T-helper 9 cell (primary cell): ENCODE results near the gene SH3PXD2A.
A peak's percentile ranks its signal among the peaks of the same experiment; 100 is the strongest.

Experiments
- DNase-seq: peaks from one replicate; pipeline ENCODE4 v3.0.0-alpha.2; 2020

SH3PXD2A gene

DNA sequence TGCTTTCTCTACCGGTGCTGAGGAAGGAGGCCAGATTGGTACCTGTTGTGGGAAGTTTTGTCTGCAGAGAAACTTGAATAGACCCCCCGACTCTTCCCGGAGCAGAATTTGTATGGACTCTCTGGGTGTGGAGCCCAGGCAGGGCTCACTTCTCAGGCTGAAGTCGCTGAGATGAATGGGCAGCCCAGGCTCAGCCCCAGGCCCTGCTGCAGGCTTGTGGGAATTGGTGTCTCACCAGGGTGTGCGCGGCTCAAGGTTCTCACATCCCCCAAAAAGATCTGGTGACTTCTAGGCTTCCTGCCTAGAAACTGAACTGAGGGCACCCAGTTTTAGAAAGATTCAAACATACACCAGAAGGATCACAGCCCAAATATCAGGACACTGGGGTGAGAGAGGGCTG, 258.4 kb downstream of the SH3PXD2A start:
- DNase-seq = no peak

DNA sequence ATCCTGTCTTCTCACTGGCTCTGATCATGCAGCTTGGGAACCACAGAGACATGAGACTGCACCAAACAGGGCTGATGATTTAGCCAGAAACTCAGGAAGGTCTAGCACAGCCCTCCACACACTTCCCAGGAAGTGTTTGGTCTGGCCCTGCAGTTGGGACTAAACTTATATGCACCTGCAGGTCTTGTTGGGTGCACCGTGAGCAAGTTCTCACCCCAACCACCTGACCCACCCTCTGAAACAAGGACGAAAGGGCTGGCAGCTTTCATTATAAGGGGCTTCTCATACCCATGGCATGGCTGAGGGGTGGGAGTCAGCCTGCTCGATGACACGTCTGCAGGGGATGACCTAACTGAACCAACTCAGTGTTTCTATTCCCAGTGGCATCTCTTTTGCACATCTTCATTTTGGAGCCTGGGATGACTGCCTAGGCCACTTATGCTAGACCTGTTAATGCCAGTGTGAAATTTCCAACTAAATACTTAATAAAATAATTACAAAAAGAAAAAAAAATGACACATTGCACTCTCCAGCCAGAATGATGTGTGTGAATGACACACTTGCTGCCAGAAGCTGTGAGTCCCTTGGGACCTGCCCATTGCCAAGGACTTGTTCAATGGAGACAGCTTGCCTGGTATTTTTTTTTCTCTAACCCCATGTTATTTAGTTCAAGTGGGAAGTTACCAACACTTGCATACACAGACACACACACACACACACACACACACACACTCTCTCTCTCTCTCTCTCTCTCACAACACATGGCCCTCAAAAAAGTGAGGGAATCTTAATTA, 259.2 kb downstream of the SH3PXD2A start:
- no peak for DNase-seq

DNA sequence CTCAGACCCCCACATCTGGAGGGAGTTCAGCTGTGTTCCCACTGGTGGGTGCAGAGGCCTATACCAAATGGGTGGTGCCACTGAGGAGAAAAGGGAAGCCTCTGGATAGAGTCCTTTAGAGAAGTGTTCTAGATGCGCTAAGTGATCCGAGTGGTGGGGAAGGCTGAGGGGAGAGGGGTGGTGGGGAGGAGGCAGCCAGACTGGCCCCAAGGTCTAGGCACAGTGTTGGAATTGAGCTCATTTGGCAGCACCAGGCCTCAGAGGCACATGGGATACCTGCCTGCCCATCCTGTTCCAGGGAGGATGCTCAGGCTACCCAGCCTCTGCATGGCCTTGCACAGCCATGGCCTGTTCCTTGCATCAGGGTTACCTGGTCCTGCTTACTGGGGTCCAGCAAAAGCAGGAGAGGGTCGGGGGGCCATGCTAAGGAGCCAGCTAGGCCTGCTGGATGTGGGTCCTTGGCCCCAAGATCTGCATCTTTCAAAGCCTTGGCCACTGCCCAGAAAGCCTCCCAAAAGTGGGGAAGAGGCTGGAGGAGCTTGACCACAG, 262.3 kb downstream of the SH3PXD2A start:
- DNase-seq = no peak

DNA sequence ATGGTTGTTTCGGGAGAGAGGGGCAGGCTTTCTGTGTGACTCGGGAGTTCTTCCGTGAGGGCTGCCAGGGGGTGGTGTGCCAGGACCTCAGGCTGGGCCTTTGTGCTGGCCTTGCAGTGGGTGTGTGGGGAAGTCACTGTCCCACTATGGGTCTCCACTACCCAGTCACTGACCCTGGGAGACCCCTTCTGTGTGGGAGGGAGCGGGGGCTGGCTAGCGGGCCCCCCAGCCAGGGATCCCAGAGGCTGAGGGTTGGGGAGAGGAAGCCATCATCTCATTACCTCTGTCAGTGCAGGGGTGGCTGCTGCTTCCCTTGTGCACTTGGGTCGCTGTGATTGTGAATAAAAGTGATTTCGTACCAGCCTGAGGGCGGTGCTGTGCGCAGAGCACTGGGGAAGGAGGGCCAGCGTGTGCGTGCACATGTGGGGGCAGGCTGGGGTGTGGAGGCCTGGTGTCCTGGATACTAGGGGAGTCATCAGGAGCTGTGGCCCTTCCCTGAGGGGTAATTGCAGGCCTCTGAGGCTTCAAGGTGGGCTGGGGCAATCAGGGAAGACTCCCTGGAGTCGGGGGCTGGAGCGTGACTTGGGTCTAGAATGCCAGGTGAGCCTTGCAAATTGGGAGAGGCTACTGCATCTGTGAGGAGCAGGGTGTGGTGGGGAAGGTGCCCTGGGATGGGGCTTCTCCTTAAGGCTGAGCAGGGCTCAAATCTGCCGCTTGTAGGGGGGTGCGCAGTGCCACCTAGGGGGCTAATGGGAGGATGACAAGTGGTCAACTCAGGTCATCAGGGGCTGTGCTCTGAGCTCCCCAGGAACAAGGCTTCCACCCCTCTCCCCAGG, 263.0 kb downstream of the SH3PXD2A start:
- DNase-seq = no peak

DNA sequence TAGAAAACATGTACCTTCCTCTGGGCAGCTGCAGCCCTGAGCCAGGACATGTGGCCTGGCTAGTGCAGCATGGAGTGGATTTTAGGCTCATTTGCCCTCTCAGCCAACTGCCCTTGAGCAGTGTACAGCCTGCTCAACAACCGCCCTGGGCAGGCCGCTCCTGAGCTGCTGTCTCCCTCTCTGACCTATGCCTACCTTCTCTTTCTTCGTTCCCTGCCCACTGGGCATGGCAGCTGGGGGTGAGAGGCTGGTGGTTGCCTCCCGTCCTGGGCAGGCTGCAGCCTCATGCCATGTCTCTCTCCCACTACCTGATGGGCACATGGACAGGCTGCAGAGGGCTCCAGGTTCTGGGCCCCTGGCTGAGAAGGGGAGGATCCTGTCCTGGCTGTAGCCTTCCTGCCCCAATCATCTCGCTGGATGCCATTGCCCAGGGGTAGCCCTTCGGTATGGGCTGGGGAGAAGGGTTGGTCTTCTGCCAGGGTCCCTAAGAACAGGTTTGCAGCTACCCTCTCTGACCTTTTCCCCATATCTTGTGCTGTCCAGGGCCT, 264.6 kb downstream of the SH3PXD2A start:
- no peak for DNase-seq

DNA sequence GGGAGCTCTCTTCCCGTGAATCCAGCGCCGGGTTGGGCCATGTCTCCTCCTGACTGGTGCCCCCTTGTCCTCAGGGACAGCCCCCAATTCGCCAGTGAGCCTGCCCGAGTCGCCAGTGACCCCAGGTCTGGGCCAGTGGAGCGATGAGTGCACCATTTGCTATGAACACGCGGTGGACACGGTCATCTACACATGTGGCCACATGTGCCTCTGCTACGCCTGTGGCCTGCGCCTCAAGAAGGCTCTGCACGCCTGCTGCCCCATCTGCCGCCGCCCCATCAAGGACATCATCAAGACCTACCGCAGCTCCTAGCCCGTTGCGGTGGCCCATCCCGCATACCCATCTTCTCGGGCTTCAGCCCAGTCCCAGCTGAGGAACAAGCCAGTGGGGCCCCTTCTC, 265.3 kb downstream of the SH3PXD2A start:
- no peak for DNase-seq

DNA sequence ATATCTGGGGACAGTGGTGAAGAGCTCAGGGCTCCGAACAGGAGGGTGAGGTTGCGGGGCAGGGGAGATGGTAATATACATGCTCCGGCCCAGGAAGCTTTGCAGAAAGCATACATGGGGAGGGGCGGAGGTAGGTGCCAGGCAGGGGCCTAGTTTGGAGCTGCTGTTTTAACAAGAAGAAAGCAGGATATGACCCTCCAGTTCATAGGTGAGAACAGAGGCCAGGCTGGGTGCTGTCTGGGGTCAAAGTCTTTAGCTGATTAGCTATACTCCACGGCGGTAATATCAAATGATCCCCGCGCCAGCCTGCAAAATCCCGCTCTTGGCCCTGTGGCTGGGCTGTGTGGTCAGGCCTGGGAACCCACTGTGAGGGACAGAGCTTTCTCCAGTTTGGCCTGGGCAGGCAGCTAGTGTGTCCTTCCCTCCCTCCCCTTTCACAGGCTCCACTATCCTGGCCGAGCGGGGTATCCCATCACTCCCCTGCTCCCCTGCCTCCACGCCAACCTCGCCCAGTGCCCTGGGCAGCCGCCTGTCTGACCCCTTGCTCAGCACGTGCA, 266.2 kb downstream of the SH3PXD2A start:
- DNase-seq = no peak

DNA sequence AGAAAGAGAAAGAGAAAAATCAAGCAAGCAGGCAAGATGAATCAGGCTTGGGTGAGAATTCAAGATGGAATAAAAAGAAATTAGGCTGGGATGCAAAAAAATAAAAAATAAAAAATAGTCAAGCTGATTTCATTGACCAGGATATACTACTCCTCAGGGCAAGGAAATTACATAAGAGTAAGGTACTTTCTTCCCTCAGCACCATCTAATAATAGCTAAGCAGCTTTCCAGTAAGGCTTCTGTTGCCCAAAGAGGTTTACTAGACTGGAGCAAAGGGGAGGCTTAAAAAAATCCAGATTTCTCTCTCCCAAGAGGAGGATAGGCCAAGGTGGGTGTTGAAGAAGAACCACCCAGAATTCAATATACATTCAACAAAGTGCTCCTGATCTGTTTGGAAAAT, 268.3 kb downstream of the SH3PXD2A start:
- no peak for DNase-seq

DNA sequence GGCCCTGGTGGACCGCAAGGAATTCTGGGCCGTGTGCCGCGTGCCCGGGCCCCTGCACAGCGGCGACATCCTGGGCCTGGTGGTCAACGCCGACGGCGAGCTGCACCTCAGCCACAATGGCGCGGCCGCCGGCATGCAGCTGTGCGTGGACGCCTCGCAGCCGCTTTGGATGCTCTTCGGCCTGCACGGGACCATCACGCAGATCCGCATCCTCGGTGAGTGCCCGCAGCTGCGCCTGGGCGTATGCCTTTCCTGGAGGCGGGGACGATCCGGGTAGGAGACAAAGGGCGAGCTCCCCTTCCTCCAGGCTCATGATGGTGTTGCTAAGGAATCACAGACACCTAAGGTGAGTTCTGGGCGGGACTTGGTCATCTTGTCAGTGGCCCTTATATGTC, 270.4 kb downstream of the SH3PXD2A start:
- DNase-seq = no peak

DNA sequence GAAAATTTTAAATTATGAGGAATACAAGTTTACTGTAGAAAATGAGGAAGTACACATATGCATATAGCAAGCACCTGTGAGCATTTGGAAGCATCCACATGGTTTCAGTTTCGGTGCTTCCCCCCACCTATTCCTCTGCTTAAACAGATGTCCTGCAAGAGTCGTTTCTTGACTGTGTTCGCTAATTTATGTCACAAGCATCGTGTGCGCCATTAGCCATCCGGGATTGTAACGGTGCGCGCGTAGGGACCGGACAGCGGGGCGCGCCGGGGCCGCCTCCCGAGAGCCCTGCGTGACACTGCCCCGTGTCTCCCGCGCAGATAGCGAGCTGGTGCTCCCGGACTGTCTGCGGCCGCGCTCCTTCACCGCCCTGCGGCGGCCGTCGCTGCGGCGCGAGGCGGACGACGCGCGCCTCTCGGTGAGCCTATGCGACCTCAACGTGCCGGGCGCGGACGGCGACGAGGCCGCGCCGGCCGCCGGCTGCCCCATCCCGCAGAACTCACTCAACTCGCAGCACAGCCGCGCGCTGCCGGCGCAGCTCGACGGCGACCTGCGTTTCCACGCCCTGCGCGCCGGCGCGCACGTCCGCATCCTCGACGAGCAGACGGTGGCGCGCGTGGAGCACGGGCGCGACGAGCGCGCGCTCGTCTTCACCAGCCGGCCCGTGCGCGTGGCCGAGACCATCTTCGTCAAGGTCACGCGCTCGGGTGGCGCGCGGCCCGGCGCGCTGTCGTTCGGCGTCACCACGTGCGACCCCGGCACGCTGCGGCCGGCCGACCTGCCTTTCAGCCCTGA, 271.0 kb downstream of the SH3PXD2A start:
- DNase-seq = peak; percentile 57

DNA sequence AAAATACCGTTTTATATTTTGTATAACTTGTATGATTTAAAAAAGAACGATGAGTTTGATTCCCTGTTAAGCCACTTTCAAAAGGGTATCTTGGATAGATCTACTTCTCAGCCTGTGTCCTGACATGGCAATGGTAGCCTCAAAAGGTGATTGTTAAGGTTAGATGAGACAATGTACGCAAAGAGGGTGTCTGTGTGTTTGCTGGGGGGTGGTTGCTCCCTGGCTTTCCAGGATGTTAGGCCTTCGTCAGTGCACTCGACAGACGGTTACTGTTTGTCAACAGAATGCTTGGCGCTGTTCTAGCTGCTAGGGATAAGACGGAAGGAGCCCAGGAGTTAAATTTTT, 271.5 kb downstream of the SH3PXD2A start:
- DNase-seq = no peak

DNA sequence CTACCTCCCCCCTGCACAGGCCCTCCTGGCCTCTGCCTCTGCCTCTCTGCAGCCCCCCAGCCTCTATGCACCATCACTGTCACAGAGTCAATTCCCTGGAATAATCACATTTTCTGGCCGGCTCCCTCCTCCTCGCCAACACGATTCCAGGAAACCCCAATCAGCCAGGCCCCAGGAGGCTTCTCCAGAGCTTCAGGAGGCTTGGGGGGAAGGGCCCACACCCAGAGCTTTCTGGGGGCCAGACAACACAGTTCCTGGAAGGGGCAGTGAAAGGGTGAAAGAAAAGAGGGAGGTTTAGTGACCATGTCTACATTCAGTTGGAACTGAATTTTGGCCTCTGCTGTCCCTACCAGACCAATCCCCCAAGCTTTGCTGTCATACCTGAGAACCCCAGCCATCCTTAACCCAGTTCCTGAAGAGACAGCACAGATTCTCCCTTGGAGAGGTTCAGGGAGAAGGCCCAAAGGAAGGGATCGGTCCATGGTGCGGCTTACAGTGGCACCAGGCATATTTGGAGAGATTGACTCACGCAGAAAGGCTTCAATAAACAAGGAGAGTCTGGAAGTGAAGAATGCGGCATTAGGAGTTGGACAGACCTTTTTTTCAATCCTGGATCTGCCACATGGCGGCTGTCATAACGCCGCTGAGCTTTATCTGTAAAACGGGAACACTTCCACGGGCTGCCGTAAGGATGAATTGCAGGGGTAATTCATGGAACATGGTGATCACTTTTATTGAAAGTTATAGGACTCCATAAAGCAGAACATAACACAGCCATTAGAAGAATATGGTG, 272.8 kb downstream of the SH3PXD2A start:
- no peak for DNase-seq

DNA sequence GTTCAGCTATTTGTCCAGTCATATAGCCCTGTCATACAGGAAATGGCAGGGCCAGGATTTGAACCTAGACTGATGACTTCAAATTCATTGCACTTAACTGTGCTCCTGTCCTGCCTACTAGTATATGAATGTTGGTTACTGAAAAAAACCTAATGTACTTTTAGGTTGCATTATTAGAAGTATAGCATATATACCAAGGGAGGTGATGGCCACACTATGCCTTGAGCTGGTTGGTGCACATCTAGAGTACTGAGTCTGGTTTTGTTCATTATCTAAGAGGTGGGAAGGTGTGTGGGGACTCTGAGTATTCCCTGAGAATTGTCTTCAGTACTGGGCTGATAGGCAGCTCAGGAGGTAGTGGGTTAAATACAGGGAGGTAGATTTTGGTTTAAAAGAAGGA, 273.9 kb downstream of the SH3PXD2A start:
- DNase-seq = no peak

DNA sequence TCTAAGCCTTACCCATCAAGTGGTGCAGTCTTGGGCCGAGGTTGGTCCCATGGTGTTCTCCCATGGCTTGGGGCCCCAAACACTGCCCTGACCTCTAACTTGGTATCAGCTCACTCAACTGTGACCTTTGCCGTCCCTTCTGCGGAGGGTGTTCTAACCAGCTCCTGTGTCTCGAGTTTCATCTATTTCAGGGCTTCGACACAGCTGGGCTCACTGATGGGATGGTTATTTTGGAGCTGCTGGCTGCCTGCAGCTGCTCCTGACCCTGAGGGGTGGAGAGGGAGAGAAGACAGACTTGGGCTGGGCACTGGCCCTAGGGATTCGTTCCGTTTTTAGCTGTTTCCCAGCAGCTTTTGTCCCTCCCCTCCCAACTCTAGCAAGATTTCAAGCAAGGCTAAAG, 274.9 kb downstream of the SH3PXD2A start:
- DNase-seq = no peak

DNA sequence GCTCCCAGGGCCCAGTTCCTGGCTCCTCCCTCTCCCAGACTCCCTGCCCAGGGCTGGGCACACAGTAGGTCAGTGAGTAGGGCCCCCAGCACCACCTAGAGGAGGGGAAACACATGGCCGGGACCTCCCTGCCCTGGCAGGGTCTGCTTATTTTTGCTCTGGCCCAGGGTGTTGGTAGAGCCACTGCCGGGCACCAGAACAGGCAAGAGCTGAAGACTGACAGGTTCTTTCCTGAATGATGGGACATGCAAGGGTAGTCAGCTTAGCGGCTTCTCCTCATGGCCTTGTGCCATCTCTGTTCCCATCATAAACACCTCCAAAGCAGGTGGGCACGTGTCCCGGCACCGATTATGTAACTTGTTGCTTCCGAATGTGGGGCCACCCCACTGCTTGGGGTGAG, 275.4 kb downstream of the SH3PXD2A start:
- DNase-seq = no peak

DNA sequence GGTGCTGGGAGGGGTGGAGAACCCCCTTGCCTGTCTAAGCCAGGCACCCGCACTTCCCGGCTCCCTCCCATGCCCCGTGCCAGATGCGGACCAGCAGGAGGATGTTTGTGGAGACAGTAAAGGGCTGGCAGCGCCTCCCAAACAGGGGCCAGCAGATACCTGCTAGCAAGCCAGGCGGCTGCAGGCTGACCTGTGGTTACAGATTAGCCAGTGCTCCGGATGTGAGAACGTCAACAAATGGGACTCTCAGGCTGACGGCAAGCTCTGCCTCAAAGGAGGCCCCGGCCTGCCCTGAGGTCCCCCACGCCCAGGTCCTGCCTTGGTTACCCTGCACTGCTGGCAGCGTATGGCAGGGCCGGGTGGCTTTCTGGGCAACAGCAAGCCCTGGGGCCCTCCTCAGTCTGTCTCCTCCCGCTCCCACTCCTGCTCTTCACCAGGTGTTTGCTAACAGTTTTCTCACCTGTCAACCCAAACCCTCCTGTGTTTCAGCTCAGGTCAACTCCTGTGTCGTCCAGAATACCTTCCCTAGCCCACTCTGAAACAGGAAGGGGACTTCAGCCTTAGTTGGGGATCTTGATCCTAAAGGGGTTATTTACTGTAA, 276.5 kb downstream of the SH3PXD2A start:
- DNase-seq = no peak

DNA sequence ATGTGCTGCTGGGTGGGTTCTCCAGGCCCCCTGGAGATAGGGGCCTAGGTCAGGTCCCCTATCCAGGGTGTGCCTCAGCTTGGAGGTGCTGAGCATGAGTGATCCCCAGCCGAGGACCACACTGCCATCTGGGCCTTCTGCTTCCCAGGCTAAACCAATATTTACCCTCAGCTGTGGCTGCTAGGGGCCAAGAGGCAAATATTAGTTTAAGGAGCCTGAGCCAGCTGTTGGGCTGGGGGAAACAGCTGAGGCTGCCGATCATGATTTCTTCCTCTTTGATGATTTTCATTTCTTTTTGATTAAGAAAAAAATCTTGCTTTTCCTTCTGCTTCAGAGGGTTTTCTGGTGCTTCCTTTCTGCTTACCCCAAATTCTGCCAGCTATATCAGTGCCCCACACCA, 278.5 kb downstream of the SH3PXD2A start:
- DNase-seq = no peak

DNA sequence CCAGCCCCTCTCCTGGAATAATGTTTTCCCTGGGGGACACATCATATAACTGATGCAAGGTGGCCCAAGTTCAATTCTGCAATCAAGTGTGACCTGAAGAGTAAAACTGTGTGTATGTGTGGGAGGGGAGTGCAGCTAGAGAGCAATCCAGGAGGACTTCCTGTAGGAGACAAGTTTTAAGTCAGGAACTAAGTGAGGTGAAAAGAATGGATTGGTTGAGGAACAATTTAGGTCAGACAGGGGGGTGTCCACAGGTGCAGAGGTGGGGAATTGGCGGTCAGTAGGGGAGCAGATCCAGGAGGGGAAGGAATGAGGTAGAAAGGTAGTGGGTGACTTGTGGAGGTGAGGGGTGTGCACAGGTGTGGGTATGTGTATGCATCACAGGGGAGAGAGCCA, 279.3 kb downstream of the SH3PXD2A start:
- no peak for DNase-seq

DNA sequence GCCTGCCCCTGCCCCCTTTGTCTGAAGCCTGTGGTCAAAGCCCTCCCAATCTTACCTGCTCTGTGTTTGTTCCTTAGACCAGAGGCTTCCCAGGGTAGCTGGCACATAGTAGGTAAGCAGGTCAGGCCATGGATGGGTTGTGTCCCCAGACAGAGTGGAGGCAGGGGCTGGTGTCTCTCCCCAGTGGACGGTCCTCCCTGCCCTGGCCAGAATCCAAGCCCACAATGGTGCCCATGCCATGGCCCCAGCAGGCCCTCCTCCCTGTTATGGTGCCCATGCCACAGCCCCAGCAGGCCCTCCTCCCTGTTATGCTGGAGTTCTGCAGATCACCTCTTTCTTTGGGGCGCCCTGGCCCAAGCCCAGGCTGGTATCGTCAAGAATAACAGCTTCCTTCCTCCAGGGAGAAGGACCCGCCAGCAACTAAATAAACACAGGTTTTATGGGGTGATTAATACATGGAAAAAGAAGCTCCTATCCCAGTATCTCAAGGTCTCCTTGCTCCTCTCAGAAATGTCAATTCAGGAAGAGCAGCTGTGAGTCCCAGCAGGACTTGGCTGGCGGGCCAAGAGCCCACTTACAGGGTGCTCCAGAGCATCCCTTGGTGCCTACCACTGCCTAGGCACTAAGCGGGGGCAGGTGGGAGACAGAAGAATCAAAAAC, 279.8 kb downstream of the SH3PXD2A start:
- no peak for DNase-seq
